CD4-positive, CD25-positive, alpha-beta regulatory T cell (primary cell): Measurements from ENCODE around the gene TSPAN4. TPM values are rescaled to one million over a fixed set of nuclear protein-coding genes. Genes with fewer than 3 reads are reported as not detected.

Experiments
- ATAC-seq, 2 donors: fragments of 150-1000 bp; cut with Tn5 transposase; one replicate each; pipeline ENCODE4 v1.10.0; 2021; ENCODE audit warnings: low read depth in 2 of 2, moderate number of reproducible peaks in 2 of 2, moderate library complexity in 1 of 2
- DNase-seq, 3 donors: peaks; one replicate each; pipeline versions ENCODE4 v3.0.0 to v3.0.0-alpha.2; 2012 to 2022; ENCODE audit warnings: mixed read lengths in 1 of 3
- H3K27ac ChIP-seq: one replicate; pipeline ENCODE4 v1.7.0; 2013; ENCODE audit warnings: mild to moderate bottlenecking, low read length; ENCODE audit not compliant: insufficient read depth, poor library complexity, severe bottlenecking
- H3K27me3 ChIP-seq: one replicate; pipeline ENCODE4 v1.7.0; 2013; ENCODE audit warnings: low read length; ENCODE audit not compliant: control insufficient read depth, insufficient read depth
- H3K36me3 ChIP-seq: one replicate; pipeline ENCODE4 v1.7.0; 2013; ENCODE audit warnings: mild to moderate bottlenecking, low read length, moderate library complexity; ENCODE audit not compliant: control insufficient read depth, insufficient read depth
- H3K4me1 ChIP-seq: 2 replicates; pipeline ENCODE4 v1.7.0; 2013; ENCODE audit warnings: mild to moderate bottlenecking, low read length; ENCODE audit not compliant: insufficient read depth, control insufficient read depth, poor library complexity, severe bottlenecking
- H3K4me3 ChIP-seq: one replicate; pipeline ENCODE4 v1.7.0; 2013; ENCODE audit warnings: low read depth, mild to moderate bottlenecking, low read length, moderate library complexity
- H3K9me3 ChIP-seq, 2 experiments: 1 replicate in 1 of 2; 2 replicates in 1 of 2; pipeline ENCODE4 v1.7.0; 2013; ENCODE audit warnings: low read length in 2 of 2, mild to moderate bottlenecking in 1 of 2, moderate library complexity in 1 of 2; ENCODE audit not compliant: control insufficient read depth in 2 of 2
- H3K27ac Mint-ChIP-seq, 3 donors: one replicate each; pipeline ENCODE4 v1.8.0; 2020 to 2022; ENCODE audit warnings: mild to moderate bottlenecking in 3 of 3, mixed read lengths in 3 of 3, moderate library complexity in 2 of 3
- H3K27me3 Mint-ChIP-seq: one replicate; pipeline ENCODE4 v1.8.0; 2022; ENCODE audit warnings: mild to moderate bottlenecking, mixed read lengths
- H3K36me3 Mint-ChIP-seq: one replicate; pipeline ENCODE4 v1.8.0; 2020; ENCODE audit warnings: mixed read lengths
- H3K4me1 Mint-ChIP-seq, 4 donors: one replicate each; pipeline ENCODE4 v1.8.0; 2020 to 2022; ENCODE audit warnings: mixed read lengths in 4 of 4, mild to moderate bottlenecking in 1 of 4
- H3K4me3 Mint-ChIP-seq, 4 donors: one replicate each; pipeline ENCODE4 v1.8.0; 2020 to 2022; ENCODE audit warnings: mild to moderate bottlenecking in 4 of 4, mixed read lengths in 4 of 4, moderate library complexity in 3 of 4
- H3K9me3 Mint-ChIP-seq, 7 donors: one replicate each; pipeline ENCODE4 v1.8.0; 2020 to 2022; ENCODE audit warnings: mixed read lengths in 7 of 7, mild to moderate bottlenecking in 3 of 7, moderate library complexity in 2 of 7
- polyA plus RNA-seq, 4 donors: library from polyadenylated mRNA; unstranded; fragments of 300-500 nt; fragmentation: Illumina TruSeq; gene quantifications; one replicate each; pipeline ENCODE4 v1.2.3, GENCODE V29; 2021
- total RNA-seq: library from RNA; stranded (reverse); gene quantifications from one replicate; pipeline ENCODE4 v1.2.3, GENCODE V29; 2022

Gene TSPAN4
- total and polyA plus RNA-seq, 5 donors from 2014 or later: 1.2 to 2.2 (median 1.6) TPM

- no peaks in the 10 kb centered on the region for H3K9me3 Mint-ChIP-seq
Observed at GRCh38 chr11:864898-865297, 22.2 kb downstream of the TSPAN4 start.

GRCh38 chr11:865462-866430 lies 23.1 kb downstream of the TSPAN4 start:
- Histone ChIP-seq H3K36me3 (no peaks in the 10 kb centered on the region), H3K9me3 (no peaks in the 10 kb centered on the region), H3K4me3 (no peak overlapping the region), H3K4me1 (no peaks in the 10 kb centered on the region), H3K27me3 (no peaks in the 10 kb centered on the region), H3K27ac (no peak overlapping the region)
- H3K4me3 Mint-ChIP-seq: no peak overlapping the region
- ATAC-seq (no peak), DNase-seq (no peak)
- H3K4me1 Mint-ChIP-seq: no peaks in the 10 kb centered on the region
- no peak overlapping the region for H3K27ac Mint-ChIP-seq
- H3K36me3 Mint-ChIP-seq: no peaks in the 10 kb centered on the region
- H3K27me3 Mint-ChIP-seq: no peaks in the 10 kb centered on the region
- no peaks in the 10 kb centered on the region for H3K9me3 Mint-ChIP-seq

More at GRCh38 chr11:864898-865297, 22.2 kb downstream of the TSPAN4 start:
- Mint-ChIP-seq H3K4me3 (no peak overlapping the region), H3K27me3 (no peaks in the 10 kb centered on the region), H3K36me3 (no peaks in the 10 kb centered on the region), H3K4me1 (no peaks in the 10 kb centered on the region), H3K27ac (no peak overlapping the region)
- H3K36me3 ChIP-seq: no peaks in the 10 kb centered on the region
- H3K4me1 ChIP-seq: no peaks in the 10 kb centered on the region
- no peak for DNase-seq
- H3K9me3 ChIP-seq: no peaks in the 10 kb centered on the region
- ATAC-seq: no peak
- H3K27ac ChIP-seq: no peak overlapping the region
- no peak overlapping the region for H3K4me3 ChIP-seq
- H3K27me3 ChIP-seq: no peaks in the 10 kb centered on the region

- DNase-seq (no peak), ATAC-seq (no peak)
- H3K27ac ChIP-seq: no peak overlapping the region
- no peaks in the 10 kb centered on the region for H3K36me3 ChIP-seq
- Mint-ChIP-seq H3K27me3 (no peaks in the 10 kb centered on the region), H3K4me3 (no peak overlapping the region), H3K4me1 (no peaks in the 10 kb centered on the region), H3K36me3 (no peaks in the 10 kb centered on the region), H3K27ac (no peak overlapping the region), H3K9me3 (no peaks in the 10 kb centered on the region)
- H3K9me3 ChIP-seq: no peaks in the 10 kb centered on the region
- no peak overlapping the region for H3K4me3 ChIP-seq
- H3K4me1 ChIP-seq: no peaks in the 10 kb centered on the region
- H3K27me3 ChIP-seq: no peaks in the 10 kb centered on the region
Observed at GRCh38 chr11:866481-866880, 23.8 kb downstream of the TSPAN4 start.

- Mint-ChIP-seq H3K27ac (no peak overlapping the region), H3K4me3 (no peak overlapping the region), H3K4me1 (no peaks in the 10 kb centered on the region), H3K9me3 (no peaks in the 10 kb centered on the region), H3K36me3 (no peaks in the 10 kb centered on the region), H3K27me3 (no peaks in the 10 kb centered on the region)
- Histone ChIP-seq H3K36me3 (no peaks in the 10 kb centered on the region), H3K4me1 (no peaks in the 10 kb centered on the region), H3K9me3 (no peaks in the 10 kb centered on the region), H3K27ac (no peak overlapping the region), H3K27me3 (no peaks in the 10 kb centered on the region), H3K4me3 (no peak overlapping the region)
- DNase-seq (no peak), ATAC-seq (no peak)
Observed at GRCh38 chr11:867856-868358, 25.3 kb downstream of the TSPAN4 start.

- Mint-ChIP-seq H3K36me3 (peaks cover under 1% of the 10 kb centered on the region), H3K9me3 (no peaks in the 10 kb centered on the region), H3K4me3 (no peak overlapping the region), H3K27ac (no peak overlapping the region), H3K27me3 (no peaks in the 10 kb centered on the region), H3K4me1 (no peaks in the 10 kb centered on the region)
- H3K4me1 ChIP-seq: no peaks in the 10 kb centered on the region
- no peaks in the 10 kb centered on the region for H3K9me3 ChIP-seq
- no peak overlapping the region for H3K4me3 ChIP-seq
- H3K27ac ChIP-seq: no peak overlapping the region
- no peaks in the 10 kb centered on the region for H3K36me3 ChIP-seq
- no peaks in the 10 kb centered on the region for H3K27me3 ChIP-seq
- no peak for DNase-seq
- ATAC-seq: no peak
Observed at GRCh38 chr11:868394-868793, 25.7 kb downstream of the TSPAN4 start.

GRCh38 chr11:868802-869201 lies 26.1 kb downstream of the TSPAN4 start:
- H3K9me3 Mint-ChIP-seq: no peaks in the 10 kb centered on the region

GRCh38 chr11:869399-870126 lies 26.9 kb downstream of the TSPAN4 start:
- Mint-ChIP-seq H3K27ac (no peak overlapping the region), H3K36me3 (peaks cover 6% of the 10 kb centered on the region), H3K27me3 (no peaks in the 10 kb centered on the region), H3K4me3 (no peak overlapping the region), H3K4me1 (peaks cover 0 to 2% (median 0%) of the 10 kb centered on the region in 4 donors), H3K9me3 (no peaks in the 10 kb centered on the region)
- ATAC-seq (no peak), DNase-seq (no peak)
- Histone ChIP-seq H3K4me3 (no peak overlapping the region), H3K27me3 (no peaks in the 10 kb centered on the region), H3K36me3 (no peaks in the 10 kb centered on the region), H3K9me3 (no peaks in the 10 kb centered on the region), H3K4me1 (no peaks in the 10 kb centered on the region), H3K27ac (no peak overlapping the region)

More at GRCh38 chr11:868802-869201, 26.1 kb downstream of the TSPAN4 start:
- ATAC-seq: no peak
- H3K4me3 ChIP-seq: no peak overlapping the region
- no peak overlapping the region for H3K27ac ChIP-seq
- peaks cover 0 to 2% (median 0%) of the 10 kb centered on the region in 4 donors for H3K4me1 Mint-ChIP-seq
- H3K4me1 ChIP-seq: no peaks in the 10 kb centered on the region
- H3K36me3 Mint-ChIP-seq: peaks cover 5% of the 10 kb centered on the region
- no peak overlapping the region for H3K4me3 Mint-ChIP-seq
- no peaks in the 10 kb centered on the region for H3K27me3 ChIP-seq
- H3K36me3 ChIP-seq: no peaks in the 10 kb centered on the region
- H3K27me3 Mint-ChIP-seq: no peaks in the 10 kb centered on the region
- H3K9me3 ChIP-seq: no peaks in the 10 kb centered on the region
- DNase-seq: no peak
- H3K27ac Mint-ChIP-seq: no peak overlapping the region
